MCF 10A (cell line): Measurements from ENCODE around the gene TTC27. TPM values are rescaled to one million over a fixed set of nuclear protein-coding genes. Genes with fewer than 3 reads are reported as not detected.

Source experiments
- BruUV-seq: library from RNA; stranded (reverse); fragments of 400-500 nt; replicated peaks from 2 replicates; lab custom pipeline; 2021; lab: Mats Ljungman, UMichigan
- CTCF ChIA-PET: fragments of 300-600 bp; sonication (Branson Sonifier 250); formaldehyde crosslinking; extraction: SDS; loops from one replicate; lab custom pipeline; 2021; ENCODE audit warnings: antibody characterized with exemption, inconsistent platforms; lab: Yijun Ruan, JAX
- POLR2A ChIA-PET: fragments of 300-600, 350-650 bp; sonication (Branson Sonifier 250); formaldehyde crosslinking; extraction: SDS; loops from one replicate; lab custom pipeline; 2020; ENCODE audit warnings: antibody characterized with exemption, inconsistent platforms; lab: Yijun Ruan, JAX
- DNase-seq: peaks from one replicate; pipeline ENCODE4 v3.0.0-alpha.2; 2018; ENCODE audit not compliant: unreplicated experiment
- H3K27ac Mint-ChIP-seq: one replicate; pipeline ENCODE4 v1.8.0; 2022; ENCODE audit warnings: mild to moderate bottlenecking, low read depth, mixed read lengths; ENCODE audit not compliant: unreplicated experiment
- H3K27me3 Mint-ChIP-seq: one replicate; pipeline ENCODE4 v1.8.0; 2022; ENCODE audit warnings: mixed read lengths; ENCODE audit not compliant: insufficient read depth, unreplicated experiment
- H3K36me3 Mint-ChIP-seq: one replicate; pipeline ENCODE4 v1.8.0; 2022; ENCODE audit warnings: mild to moderate bottlenecking, moderate library complexity, mixed read lengths; ENCODE audit not compliant: insufficient read depth, unreplicated experiment
- H3K4me1 Mint-ChIP-seq: one replicate; pipeline ENCODE4 v1.8.0; 2022; ENCODE audit warnings: mixed read lengths; ENCODE audit not compliant: insufficient read depth, unreplicated experiment
- H3K4me3 Mint-ChIP-seq: one replicate; pipeline ENCODE4 v1.8.0; 2022; ENCODE audit warnings: mild to moderate bottlenecking, moderate library complexity, mixed read lengths; ENCODE audit not compliant: unreplicated experiment
- H3K9me3 Mint-ChIP-seq: one replicate; pipeline ENCODE4 v1.8.0; 2022; ENCODE audit warnings: mixed read lengths; ENCODE audit not compliant: unreplicated experiment
- intact Hi-C: fragments of 100-400 bp; cut with micrococcal nuclease; formaldehyde crosslinking; loops from 2 replicates; pipeline ENCODE4 v1.14.1; 2022
- total RNA-seq: library from RNA; stranded (reverse); gene quantifications from 2 replicates; pipeline ENCODE4 v1.2.3, GENCODE V29; 2022
- TF ChIP-seq, protein P1 (sequence below): fragments of 200-600 bp; IDR thresholded peaks from one replicate; pipeline ENCODE4 v1.8.0; 2022; ENCODE audit warnings: antibody characterized with exemption, mild to moderate bottlenecking; ENCODE audit not compliant: unreplicated experiment

TTC27 gene
- total RNA-seq, 1 experiment from 2014 or later: 29.1 TPM

DNA sequence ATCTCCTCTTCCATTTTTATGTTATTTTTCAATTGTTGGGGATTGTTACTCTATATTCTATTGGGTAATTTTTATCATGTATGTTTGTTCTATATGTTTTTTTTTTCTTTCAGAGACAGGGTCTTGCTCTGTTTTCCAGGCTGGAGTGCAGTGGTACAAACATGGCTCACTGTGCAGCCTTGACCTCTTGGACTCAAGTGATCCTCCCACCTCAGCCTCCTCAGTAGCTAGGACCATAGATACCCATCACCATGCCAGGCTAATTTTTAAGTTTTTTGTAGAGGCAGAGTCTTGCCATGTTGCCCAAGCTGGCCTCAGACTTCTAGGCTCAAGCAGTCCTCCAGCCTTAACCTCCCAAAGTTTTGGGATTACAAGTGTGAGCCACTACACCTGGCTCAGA, 88.7 kb downstream of the TTC27 start:
- CTCF ChIA-PET: no interaction called here
- H3K4me1 Mint-ChIP-seq: peaks cover 21% of the 10 kb centered on the region

DNA sequence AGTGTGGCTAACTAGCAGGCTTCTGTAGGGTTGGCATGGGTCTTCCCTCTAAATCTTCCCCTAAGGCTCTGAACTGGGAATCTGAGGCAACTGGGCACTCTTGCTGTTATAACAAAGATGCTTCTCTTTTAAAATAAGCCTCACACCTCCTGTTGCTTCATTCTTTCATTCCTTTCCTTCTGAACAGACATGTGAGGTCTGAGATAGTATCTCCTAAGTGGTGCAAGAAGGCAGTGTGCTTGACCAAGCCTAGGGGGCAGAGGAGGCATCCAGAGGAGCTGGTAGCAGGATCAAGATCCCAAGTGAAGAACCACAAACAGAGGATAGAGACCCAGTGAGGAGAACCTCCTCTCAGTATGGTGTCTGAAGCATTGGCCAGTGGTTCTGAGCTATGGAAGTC, 90.9 kb downstream of the TTC27 start:
- CTCF ChIA-PET: interaction anchor here (1.8 kb wide), 1 partner anchor 26 kb away, joined by 6 read pairs; no protein-coding TSS in a partner anchor
- TF ChIP-seq, protein P1, sequence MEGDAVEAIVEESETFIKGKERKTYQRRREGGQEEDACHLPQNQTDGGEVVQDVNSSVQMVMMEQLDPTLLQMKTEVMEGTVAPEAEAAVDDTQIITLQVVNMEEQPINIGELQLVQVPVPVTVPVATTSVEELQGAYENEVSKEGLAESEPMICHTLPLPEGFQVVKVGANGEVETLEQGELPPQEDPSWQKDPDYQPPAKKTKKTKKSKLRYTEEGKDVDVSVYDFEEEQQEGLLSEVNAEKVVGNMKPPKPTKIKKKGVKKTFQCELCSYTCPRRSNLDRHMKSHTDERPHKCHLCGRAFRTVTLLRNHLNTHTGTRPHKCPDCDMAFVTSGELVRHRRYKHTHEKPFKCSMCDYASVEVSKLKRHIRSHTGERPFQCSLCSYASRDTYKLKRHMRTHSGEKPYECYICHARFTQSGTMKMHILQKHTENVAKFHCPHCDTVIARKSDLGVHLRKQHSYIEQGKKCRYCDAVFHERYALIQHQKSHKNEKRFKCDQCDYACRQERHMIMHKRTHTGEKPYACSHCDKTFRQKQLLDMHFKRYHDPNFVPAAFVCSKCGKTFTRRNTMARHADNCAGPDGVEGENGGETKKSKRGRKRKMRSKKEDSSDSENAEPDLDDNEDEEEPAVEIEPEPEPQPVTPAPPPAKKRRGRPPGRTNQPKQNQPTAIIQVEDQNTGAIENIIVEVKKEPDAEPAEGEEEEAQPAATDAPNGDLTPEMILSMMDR: no peak
- DNase-seq: no peak
- POLR2A ChIA-PET: interaction anchor here (0.6 kb wide), 2 partner anchors 40 to 93 kb away, joined by 3 to 6 read pairs; no protein-coding TSS in a partner anchor
- H3K9me3 Mint-ChIP-seq: no peaks in the 10 kb centered on the region
- intact Hi-C loops: no loop called here
- H3K27me3 Mint-ChIP-seq: no peaks in the 10 kb centered on the region
- peaks cover 34% of the 10 kb centered on the region for H3K36me3 Mint-ChIP-seq
- peaks cover 16% of the 10 kb centered on the region for H3K4me1 Mint-ChIP-seq
- no TSS peak for BruUV-seq
- no peak overlapping the region for H3K4me3 Mint-ChIP-seq
- no peak overlapping the region for H3K27ac Mint-ChIP-seq

More for the DNA sequence above, 88.7 kb downstream of the TTC27 start:
- no peak overlapping the region for H3K27ac Mint-ChIP-seq
- H3K36me3 Mint-ChIP-seq: peaks cover 25% of the 10 kb centered on the region
- H3K27me3 Mint-ChIP-seq: no peaks in the 10 kb centered on the region
- no peaks in the 10 kb centered on the region for H3K9me3 Mint-ChIP-seq
- no TSS peak for BruUV-seq
- H3K4me3 Mint-ChIP-seq: no peak overlapping the region
- intact Hi-C loops: no loop called here
- TF ChIP-seq, protein P1: no peak
- no peak for DNase-seq
- POLR2A ChIA-PET: interaction anchor here (0.7 to 0.8 kb wide), 2 partner anchors 89 to 198 kb away, joined by 3 to 6 read pairs; partner anchors contain the start of gene TTC27

DNA sequence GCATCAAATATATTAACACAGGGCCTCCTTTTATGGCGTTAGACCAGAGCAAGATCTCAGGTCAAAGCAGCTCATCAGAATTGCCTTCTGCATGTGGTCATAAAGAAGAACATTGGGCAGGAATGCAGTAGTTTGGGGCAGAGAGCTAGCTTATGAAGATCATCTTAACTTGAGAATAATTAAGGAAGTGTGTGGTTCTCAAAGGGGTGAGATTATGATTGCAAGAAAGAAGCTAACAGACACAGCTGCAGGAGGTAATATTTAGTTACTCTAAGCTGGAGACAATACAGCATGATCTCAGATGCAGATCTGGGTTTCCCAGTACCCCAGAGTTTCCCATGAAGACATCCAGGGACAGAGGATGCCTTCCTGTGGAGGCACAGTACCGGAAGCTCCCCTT, 91.6 kb downstream of the TTC27 start:
- Mint-ChIP-seq H3K4me1 (peaks cover 16% of the 10 kb centered on the region), H3K36me3 (peaks cover 29% of the 10 kb centered on the region), H3K9me3 (no peaks in the 10 kb centered on the region), H3K27me3 (no peaks in the 10 kb centered on the region), H3K4me3 (no peak overlapping the region), H3K27ac (no peak overlapping the region)
- no peak for DNase-seq
- TF ChIP-seq, protein P1: no peak
- ChIA-PET CTCF (interaction anchor here (0.6 to 1.8 kb wide), 4 partner anchors 15 to 551 kb away, joined by 3 to 6 read pairs (median 3); no protein-coding TSS in a partner anchor), POLR2A (interaction anchor here (0.6 to 0.9 kb wide), 2 partner anchors 26 to 69 kb away, joined by 4 read pairs; no protein-coding TSS in a partner anchor)
- no TSS peak for BruUV-seq
- intact Hi-C loops: no loop called here

DNA sequence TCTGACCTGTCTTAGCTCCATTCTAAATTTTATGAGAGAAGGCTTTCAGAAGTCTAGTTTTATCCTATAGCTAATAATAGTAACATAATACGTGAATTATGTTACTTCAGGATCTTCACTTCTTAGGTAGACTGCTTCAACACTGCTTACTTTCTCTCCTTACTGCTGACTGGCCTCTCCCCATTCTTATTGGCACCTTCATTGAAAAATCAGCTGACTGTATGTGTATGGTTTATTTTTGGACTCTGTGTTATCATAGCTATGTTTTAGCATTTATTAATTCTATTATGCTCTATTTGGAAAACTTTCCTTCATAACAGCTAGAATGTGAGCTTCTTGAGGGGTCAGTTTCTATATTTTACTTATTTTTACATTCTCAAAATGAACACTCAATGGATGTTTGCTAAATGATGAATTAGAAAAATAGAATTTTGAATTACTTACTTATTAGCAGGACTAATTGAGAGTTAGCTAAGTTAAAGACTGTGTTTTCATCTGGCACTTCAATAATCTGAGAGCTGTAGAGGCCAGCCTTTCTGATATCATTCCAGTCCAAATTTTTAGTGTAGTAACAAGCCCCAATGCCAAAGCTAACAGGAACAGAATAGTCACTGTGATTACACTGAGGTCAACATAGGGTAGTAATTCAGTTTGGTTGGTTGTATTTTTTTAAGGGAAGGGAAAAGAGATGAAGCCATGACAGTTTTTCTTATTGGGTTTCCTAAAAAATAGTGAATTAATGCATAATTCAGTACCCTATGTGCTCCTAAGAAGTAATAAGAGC, 92.3 kb downstream of the TTC27 start:
- intact Hi-C loops: no loop called here
- Mint-ChIP-seq H3K27ac (no peak overlapping the region), H3K36me3 (peaks cover 22% of the 10 kb centered on the region), H3K4me3 (no peak overlapping the region), H3K4me1 (peaks cover 15% of the 10 kb centered on the region), H3K9me3 (no peaks in the 10 kb centered on the region), H3K27me3 (no peaks in the 10 kb centered on the region)
- BruUV-seq: no TSS peak
- TF ChIP-seq, protein P1: no peak
- DNase-seq: no peak
- ChIA-PET POLR2A (interaction anchor here (0.6 to 1.4 kb wide), 3 partner anchors 25 to 70 kb away, joined by 3 to 4 read pairs (median 4); no protein-coding TSS in a partner anchor), CTCF (interaction anchor here (0.6 to 1.8 kb wide), 5 partner anchors 16 to 550 kb away, joined by 3 to 6 read pairs (median 3); no protein-coding TSS in a partner anchor)
